HG03045 (cell line): Measurements from ENCODE around the gene KCNK3.
"Not testable (repeated sequence)": the region's sequence is repeated elsewhere in the genome, so short reads cannot be mapped to it uniquely, and the experiment has no call there.

Experiments used
- ATAC-seq: cut with Tn5 transposase; IDR thresholded peaks from one replicate; pipeline ENCODE4 v1.9.1; 2021; ENCODE audit warnings: mild to moderate bottlenecking, moderate library complexity; ENCODE audit not compliant: unreplicated experiment

Gene KCNK3

DNA sequence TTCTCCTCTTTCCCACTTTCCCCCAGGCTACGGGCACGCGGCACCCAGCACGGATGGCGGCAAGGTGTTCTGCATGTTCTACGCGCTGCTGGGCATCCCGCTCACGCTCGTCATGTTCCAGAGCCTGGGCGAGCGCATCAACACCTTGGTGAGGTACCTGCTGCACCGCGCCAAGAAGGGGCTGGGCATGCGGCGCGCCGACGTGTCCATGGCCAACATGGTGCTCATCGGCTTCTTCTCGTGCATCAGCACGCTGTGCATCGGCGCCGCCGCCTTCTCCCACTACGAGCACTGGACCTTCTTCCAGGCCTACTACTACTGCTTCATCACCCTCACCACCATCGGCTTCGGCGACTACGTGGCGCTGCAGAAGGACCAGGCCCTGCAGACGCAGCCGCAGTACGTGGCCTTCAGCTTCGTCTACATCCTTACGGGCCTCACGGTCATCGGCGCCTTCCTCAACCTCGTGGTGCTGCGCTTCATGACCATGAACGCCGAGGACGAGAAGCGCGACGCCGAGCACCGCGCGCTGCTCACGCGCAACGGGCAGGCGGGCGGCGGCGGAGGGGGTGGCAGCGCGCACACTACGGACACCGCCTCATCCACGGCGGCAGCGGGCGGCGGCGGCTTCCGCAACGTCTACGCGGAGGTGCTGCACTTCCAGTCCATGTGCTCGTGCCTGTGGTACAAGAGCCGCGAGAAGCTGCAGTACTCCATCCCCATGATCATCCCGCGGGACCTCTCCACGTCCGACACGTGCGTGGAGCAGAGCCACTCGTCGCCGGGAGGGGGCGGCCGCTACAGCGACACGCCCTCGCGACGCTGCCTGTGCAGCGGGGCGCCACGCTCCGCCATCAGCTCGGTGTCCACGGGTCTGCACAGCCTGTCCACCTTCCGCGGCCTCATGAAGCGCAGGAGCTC, 35.4 kb downstream of the KCNK3 start:
- no peak for ATAC-seq

- ATAC-seq: no peak
Measured at GRCh38 chr2:26729311-26729710, 36.8 kb downstream of the KCNK3 start.

GRCh38 chr2:26730549-26731344, 38.2 kb downstream of the KCNK3 start:
- no peak for ATAC-seq

- ATAC-seq: no peak
Measured at GRCh38 chr2:26731714-26732113, 39.2 kb downstream of the KCNK3 start.

DNA sequence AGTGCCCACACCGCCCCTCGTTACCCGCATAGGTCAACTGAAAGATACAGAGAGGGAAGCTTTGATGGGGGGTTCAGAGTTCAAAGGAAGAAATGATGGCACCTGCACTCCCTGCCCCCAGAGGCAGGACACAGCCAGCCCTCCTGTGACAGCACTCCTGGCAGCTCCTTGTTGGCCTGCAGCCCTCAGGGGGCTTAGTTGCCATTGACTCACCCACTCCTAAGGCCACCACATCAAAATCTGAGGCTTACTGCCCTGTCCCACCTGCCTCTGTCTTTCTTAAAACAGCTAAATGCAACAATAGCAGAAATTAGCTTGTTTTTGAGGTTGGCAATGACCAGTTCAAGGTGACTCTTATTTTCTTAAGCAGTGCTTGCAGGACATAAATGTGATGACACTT, 39.9 kb downstream of the KCNK3 start:
- ATAC-seq: no peak

GRCh38 chr2:26733413-26733812, 40.9 kb downstream of the KCNK3 start:
- no peak for ATAC-seq

DNA sequence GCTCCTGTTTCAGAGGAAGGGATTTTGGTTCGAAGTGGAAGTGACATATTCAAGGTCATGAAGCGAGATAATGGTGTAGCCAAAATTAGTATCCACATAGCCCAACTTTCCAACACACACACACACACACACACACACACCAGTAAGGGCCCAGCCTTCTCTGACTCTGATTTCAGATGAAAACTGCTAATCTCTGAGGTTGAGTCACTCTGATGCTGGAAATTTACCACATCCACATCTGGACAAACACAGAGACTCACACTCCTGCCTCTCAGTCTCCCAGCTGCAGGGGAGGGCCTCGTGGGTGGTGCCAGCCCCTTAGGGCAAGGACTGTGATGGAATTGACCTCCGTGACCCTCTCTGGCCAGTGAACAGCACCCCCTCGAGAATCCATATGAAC, 42.6 kb downstream of the KCNK3 start:
- ATAC-seq: no peak

- no peak for ATAC-seq
Measured at GRCh38 chr2:26735883-26736588, 43.5 kb downstream of the KCNK3 start.

GRCh38 chr2:26737221-26737620, 44.7 kb downstream of the KCNK3 start:
- ATAC-seq: no peak

GRCh38 chr2:26738481-26738880, 46.0 kb downstream of the KCNK3 start:
- ATAC-seq: no peak

- ATAC-seq: no peak
Measured at GRCh38 chr2:26739514-26739913, 47.0 kb downstream of the KCNK3 start.

GRCh38 chr2:26740346-26740745, 47.8 kb downstream of the KCNK3 start:
- ATAC-seq: no peak

DNA sequence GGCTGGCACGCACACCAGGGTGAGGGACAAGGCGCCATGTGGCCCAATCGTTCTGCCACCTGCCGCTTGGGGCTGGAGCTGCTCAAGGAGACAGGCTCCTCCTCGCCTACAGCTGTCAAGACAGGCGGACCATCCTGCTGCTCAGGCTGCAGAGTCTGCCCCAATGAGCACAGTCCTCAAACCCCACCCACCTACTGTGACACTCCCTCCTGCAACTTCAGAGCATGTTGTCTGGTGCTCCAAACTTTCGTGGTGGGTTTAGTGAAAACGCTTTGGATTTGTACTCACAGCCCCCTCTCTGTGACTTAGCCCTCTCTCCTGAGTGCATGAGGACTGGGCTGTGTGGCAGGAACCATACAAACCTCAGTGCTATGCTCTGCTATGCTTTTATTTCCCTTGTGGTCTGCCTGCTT, 48.4 kb downstream of the KCNK3 start:
- ATAC-seq: no peak

DNA sequence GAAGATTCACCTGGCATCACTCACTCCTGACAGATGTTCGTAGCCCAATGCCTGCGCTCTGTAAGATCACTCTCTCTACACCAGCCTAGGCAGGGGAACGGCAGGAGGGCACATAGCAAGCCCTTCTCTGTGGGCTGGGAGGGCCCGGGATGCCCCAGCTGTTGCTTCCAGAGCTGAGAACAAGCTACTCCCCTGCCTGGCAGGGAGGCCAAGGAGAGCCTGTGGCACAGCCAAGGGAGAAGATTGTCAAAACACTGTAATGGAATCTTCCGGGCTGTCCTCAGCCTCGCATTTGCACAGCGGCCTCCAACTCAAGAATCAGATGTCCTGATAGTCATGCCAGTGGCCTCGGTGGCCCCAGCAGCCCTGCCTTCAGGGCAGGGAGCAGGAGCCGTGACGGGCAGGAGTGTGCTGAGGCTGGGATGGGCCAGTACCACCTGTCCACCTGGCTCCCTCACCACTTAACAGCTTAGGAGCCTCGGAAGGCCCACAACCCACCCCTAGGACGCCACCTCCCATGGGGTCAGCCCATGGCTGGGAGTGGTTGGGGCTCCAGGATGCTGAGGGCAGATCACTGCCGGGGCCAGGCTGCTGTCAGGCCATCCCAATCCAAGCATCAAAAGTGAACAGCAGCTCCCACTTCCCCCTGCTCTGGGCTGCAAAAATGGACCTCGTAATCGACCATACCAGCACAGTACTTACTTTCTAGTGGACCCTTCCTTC, 49.7 kb downstream of the KCNK3 start:
- no peak for ATAC-seq

GRCh38 chr2:26743852-26744251, 51.3 kb downstream of the KCNK3 start:
- no peak for ATAC-seq

- ATAC-seq: no peak
Measured at GRCh38 chr2:26744953-26745352, 52.4 kb downstream of the KCNK3 start.

- no peak for ATAC-seq
Measured at GRCh38 chr2:26745609-26746327, 53.2 kb downstream of the KCNK3 start.

DNA sequence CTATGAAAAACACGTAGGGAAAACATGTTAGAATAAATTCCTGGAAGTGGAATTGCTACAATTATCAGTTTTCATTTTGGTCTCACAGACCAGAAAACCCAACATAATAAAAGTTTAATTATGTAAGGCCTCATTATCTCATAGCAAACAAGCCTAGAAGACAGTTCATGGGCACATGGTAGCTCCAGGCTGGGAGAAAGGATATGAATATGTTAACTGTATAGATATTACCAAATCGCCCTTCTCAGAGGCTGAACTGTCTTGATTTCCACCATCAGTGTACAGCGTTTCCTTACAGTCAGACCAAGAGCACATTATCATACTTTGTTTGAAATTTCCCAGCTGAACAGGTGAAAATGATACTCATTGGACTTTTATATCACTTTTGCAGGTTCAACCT, 54.4 kb downstream of the KCNK3 start:
- ATAC-seq: no peak

- ATAC-seq: not testable (repeated sequence)
Measured at GRCh38 chr2:26749787-26750420, 57.4 kb downstream of the KCNK3 start.

- not testable (repeated sequence) for ATAC-seq
Measured at GRCh38 chr2:26750467-26750866, 57.9 kb downstream of the KCNK3 start.
